NB4 (cell line): Measurements from ENCODE around the gene TMCC3.

Source experiments
- POLR2A ChIP-seq: IDR thresholded peaks from 2 replicates; pipeline ENCODE4 v1.6.1; 2011; ENCODE audit warnings: mild to moderate bottlenecking; ENCODE audit not compliant: insufficient read length; ENCODE audit errors: extremely low read depth
- TF ChIP-seq, protein P1 (sequence below): IDR thresholded peaks from one replicate; pipeline ENCODE4 v1.5.1; 2012; ENCODE audit warnings: low read depth, low read length

GRCh38 chr12:94670898-94671297 is 20.5 kb upstream of the TMCC3 start:
- TF ChIP-seq, protein P1, sequence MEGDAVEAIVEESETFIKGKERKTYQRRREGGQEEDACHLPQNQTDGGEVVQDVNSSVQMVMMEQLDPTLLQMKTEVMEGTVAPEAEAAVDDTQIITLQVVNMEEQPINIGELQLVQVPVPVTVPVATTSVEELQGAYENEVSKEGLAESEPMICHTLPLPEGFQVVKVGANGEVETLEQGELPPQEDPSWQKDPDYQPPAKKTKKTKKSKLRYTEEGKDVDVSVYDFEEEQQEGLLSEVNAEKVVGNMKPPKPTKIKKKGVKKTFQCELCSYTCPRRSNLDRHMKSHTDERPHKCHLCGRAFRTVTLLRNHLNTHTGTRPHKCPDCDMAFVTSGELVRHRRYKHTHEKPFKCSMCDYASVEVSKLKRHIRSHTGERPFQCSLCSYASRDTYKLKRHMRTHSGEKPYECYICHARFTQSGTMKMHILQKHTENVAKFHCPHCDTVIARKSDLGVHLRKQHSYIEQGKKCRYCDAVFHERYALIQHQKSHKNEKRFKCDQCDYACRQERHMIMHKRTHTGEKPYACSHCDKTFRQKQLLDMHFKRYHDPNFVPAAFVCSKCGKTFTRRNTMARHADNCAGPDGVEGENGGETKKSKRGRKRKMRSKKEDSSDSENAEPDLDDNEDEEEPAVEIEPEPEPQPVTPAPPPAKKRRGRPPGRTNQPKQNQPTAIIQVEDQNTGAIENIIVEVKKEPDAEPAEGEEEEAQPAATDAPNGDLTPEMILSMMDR: no peak
- no peak for TF ChIP-seq POLR2A
